SW 1271 (cell line): ENCODE data around the gene KPTN.

Experiments
- DNase-seq, 2 experiments: peaks; one replicate each; lab custom pipeline; 2025; lab: John Stamatoyannopoulos, UW

Gene KPTN

GRCh38 chr19:47435883-47436417 is 48.1 kb downstream of the KPTN start:
- no peak for DNase-seq

GRCh38 chr19:47435196-47435595 is 48.8 kb downstream of the KPTN start:
- DNase-seq, result no peak

GRCh38 chr19:47434088-47434487 is 49.9 kb downstream of the KPTN start:
- no peak for DNase-seq

DNA sequence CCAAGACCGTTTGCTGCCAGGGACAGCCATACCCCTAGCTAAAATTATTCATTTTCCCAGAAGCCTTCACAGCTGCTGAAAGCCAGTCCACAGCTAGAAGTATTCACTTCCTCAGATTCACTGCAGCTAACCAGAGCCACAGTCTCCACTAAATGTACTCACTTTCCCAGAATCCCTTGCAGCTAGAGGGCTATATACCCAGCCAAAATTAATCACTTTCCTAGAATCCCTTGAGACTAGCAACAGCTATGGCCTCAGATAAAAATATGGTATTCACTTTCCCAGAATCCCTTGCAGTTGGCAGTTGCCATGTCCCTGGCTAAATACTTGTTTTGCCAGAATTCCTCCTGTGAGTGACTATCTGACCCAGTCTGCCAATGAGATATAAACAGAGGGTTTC is 50.9 kb downstream of the KPTN start:
- no peak for DNase-seq

GRCh38 chr19:47432499-47432898 is 51.5 kb downstream of the KPTN start:
- DNase-seq, result no peak

DNA sequence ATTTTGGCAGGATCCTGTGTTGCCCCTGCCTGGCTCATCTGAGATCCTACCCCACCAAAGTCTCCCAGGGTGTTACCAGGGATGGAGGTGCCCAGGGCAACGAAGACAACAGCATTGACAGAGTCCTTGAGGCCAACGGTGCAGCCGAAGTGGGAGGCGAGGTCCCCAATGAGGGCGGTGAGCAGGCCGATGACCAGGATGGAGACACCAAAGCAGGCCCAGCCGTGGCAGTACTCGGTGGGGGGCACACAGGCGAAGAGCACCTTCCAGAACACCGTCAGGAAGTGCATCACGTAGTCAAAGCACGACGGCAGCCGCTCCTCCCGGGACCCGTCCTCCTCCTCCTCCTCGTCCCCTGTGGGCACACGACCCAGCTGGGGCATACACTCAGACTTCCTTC is 51.9 kb downstream of the KPTN start:
- DNase-seq, result no peak

GRCh38 chr19:47430041-47430802 is 53.8 kb downstream of the KPTN start:
- no peak for DNase-seq

GRCh38 chr19:47429140-47429793 is 54.8 kb downstream of the KPTN start:
- no peak for DNase-seq

DNA sequence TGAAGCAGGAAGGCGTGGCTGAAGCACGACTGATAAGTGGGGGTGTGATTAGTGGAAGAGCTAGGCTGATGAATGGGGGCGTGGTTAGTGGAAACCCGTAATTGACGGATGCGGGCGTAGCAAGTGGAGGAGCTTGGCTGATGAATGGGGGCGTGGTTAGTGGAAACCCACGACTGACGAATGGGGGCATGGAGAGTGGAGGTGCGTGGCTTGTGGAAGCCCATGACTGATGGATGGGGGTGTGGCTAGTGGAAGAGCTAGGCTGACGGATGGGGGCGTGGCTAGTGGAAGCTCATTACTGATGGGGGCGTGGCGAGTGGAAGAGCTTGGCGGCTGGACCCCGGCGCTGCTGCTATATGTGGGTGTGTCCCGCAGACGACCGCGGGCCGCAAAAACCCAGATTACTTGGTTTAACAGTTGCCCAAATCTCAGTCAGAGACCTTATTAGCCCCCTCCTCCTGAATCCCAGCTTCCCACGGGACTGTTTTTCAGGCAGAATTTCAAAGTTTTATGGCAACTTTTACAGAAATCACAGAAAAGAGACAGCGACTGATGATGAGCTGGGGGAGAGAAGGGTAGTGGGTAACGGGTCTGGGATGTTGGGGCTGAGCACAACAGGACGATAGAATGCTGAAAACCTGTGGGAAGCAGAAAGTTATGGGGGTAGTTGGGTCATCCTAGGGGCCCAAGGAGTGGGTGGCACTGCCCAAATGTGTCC is 55.7 kb downstream of the KPTN start:
- DNase-seq, result peak; percentile 92 to 93

GRCh38 chr19:47427241-47428176 is 56.5 kb downstream of the KPTN start:
- peak in 1 of 2 experiments; percentile 38 for DNase-seq
